B cell (primary cell): ENCODE results near the gene RALB. TPM values are rescaled to one million over a fixed set of nuclear protein-coding genes. Genes with fewer than 3 reads are reported as not detected.

Experiments
- ATAC-seq: fragments of 200-7000 bp; cut with Tn5 transposase; one replicate; pipeline ENCODE4 v1.10.0; 2021; ENCODE audit warnings: low read depth, mild to moderate bottlenecking, moderate number of reproducible peaks, moderate library complexity
- CTCF ChIA-PET: fragments of 350-600 bp; sonication (Branson Sonifier 250); formaldehyde crosslinking; loops from one replicate; lab custom pipeline; 2021; ENCODE audit warnings: antibody characterized with exemption, inconsistent platforms; lab: Charles Lee
- POLR2A ChIA-PET: fragments of 350-600 bp; sonication (Branson Sonifier 250); formaldehyde crosslinking; loops from one replicate; lab custom pipeline; 2021; ENCODE audit warnings: antibody characterized with exemption; lab: Charles Lee
- DNase-seq: peaks from one replicate; pipeline ENCODE4 v3.0.0; 2013
- H2AFZ ChIP-seq: 2 replicates; pipeline ENCODE4 v1.6.1; 2012; ENCODE audit warnings: mild to moderate bottlenecking, low read depth, low read length; ENCODE audit not compliant: insufficient read depth, poor library complexity, severe bottlenecking
- H3K27ac ChIP-seq, 2 donors: 1 replicate in 1 of 2; 2 replicates in 1 of 2; pipeline ENCODE4 v1.5.1; 2012 to 2013; ENCODE audit warnings: low read length in 2 of 2, mild to moderate bottlenecking in 2 of 2, moderate library complexity in 1 of 2
- H3K27me3 ChIP-seq, 4 experiments: fragments of 200-600 bp in 1 of 4; sonication (generic) in 1 of 4; replicated peaks in 1 of 4; 1 replicate in 2 of 4; 2 replicates in 2 of 4; pipeline versions ENCODE4 v1.6.1 to v1.7.0; 2013 to 2016; ENCODE audit warnings: low read length in 3 of 4, mild to moderate bottlenecking in 2 of 4, mixed read lengths in 1 of 4, moderate library complexity in 1 of 4; ENCODE audit not compliant: insufficient read depth in 4 of 4, control insufficient read depth in 3 of 4; ENCODE audit errors: control extremely low read depth in 1 of 4
- H3K36me3 ChIP-seq, 2 experiments: replicated peaks in 1 of 2; 1 replicate in 1 of 2; 2 replicates in 1 of 2; pipeline versions ENCODE4 v1.6.1 to v1.7.1; 2013; ENCODE audit warnings: low read length in 1 of 2; ENCODE audit not compliant: insufficient read depth in 2 of 2, control insufficient read depth in 1 of 2; ENCODE audit errors: control extremely low read depth in 1 of 2, extremely low read depth in 1 of 2
- H3K4me1 ChIP-seq, 2 donors: fragments of 200-600 bp in 1 of 2; sonication (generic) in 1 of 2; 1 replicate in 1 of 2; 2 replicates in 1 of 2; pipeline versions ENCODE4 v1.5.1 to v1.6.1; 2013 to 2017; ENCODE audit warnings: low read length in 2 of 2; ENCODE audit not compliant: control insufficient read depth in 2 of 2, insufficient read depth in 2 of 2
- H3K4me2 ChIP-seq: replicated peaks from 2 replicates; pipeline ENCODE3; 2012; ENCODE audit warnings: mild to moderate bottlenecking, low read depth, low read length; ENCODE audit not compliant: poor library complexity, severe bottlenecking
- H3K4me3 ChIP-seq, 5 experiments: fragments of 200-600 bp in 1 of 5; sonication (generic) in 1 of 5; 1 replicate in 3 of 5; 2 replicates in 2 of 5; pipeline versions ENCODE4 v1.5.1 to v1.7.0; 2011 to 2016; ENCODE audit warnings: low read length in 4 of 5, mild to moderate bottlenecking in 4 of 5, low read depth in 2 of 5, control low read depth in 1 of 5, moderate library complexity in 1 of 5; ENCODE audit not compliant: insufficient read depth in 1 of 5; ENCODE audit errors: control extremely low read depth in 1 of 5, extremely low read depth in 1 of 5
- H3K79me2 ChIP-seq: fragments of 200-600 bp; sonication (generic); one replicate; pipeline ENCODE4 v1.6.0; 2016; ENCODE audit warnings: low read length; ENCODE audit not compliant: control insufficient read depth, insufficient read depth
- H3K9ac ChIP-seq: fragments of 200-600 bp; sonication (generic); 2 replicates; pipeline ENCODE4 v1.6.1; 2017; ENCODE audit warnings: mild to moderate bottlenecking, low read length, moderate library complexity
- H3K9me3 ChIP-seq, 3 donors: one replicate each; pipeline versions ENCODE4 v1.6.1 to v1.7.1; 2013; ENCODE audit warnings: low read length in 2 of 3; ENCODE audit not compliant: control insufficient read depth in 2 of 3, insufficient read depth in 1 of 3; ENCODE audit errors: control extremely low read depth in 1 of 3
- H4K20me1 ChIP-seq: 2 replicates; pipeline ENCODE4 v1.6.0; 2012; ENCODE audit warnings: mild to moderate bottlenecking, low read length; ENCODE audit not compliant: insufficient read depth, control insufficient read depth, poor library complexity, severe bottlenecking
- H3K27ac Mint-ChIP-seq: one replicate; pipeline ENCODE4 v1.8.0; 2021; ENCODE audit warnings: mixed read lengths
- H3K27me3 Mint-ChIP-seq: one replicate; pipeline ENCODE4 v1.8.0; 2021; ENCODE audit warnings: mixed read lengths
- H3K4me1 Mint-ChIP-seq: one replicate; pipeline ENCODE4 v1.8.0; 2021; ENCODE audit warnings: mixed read lengths
- H3K4me3 Mint-ChIP-seq: one replicate; pipeline ENCODE4 v1.8.0; 2021; ENCODE audit warnings: mixed read lengths
- H3K9me3 Mint-ChIP-seq: one replicate; pipeline ENCODE4 v1.8.0; 2022; ENCODE audit warnings: mixed read lengths; ENCODE audit not compliant: insufficient read depth
- CTCF ChIP-seq: fragments of 200-600 bp; IDR thresholded peaks from one replicate; pipeline ENCODE4 v1.8.0; 2022; ENCODE audit warnings: antibody characterized with exemption, mild to moderate bottlenecking
- EZH2 ChIP-seq: IDR thresholded peaks from 2 replicates; pipeline ENCODE4 v1.6.1; 2012; ENCODE audit warnings: borderline replicate concordance, low read depth, mild to moderate bottlenecking, moderate library complexity, low read length; ENCODE audit not compliant: insufficient read depth, poor library complexity, severe bottlenecking
- WGBS: methylation state at CpG from one replicate; pipeline ENCODE4 v1.1.5; 2013; ENCODE audit warnings: missing lambda C conversion rate; ENCODE audit not compliant: insufficient coverage; 5-methylcytosine and 5-hydroxymethylcytosine counted together
- intact Hi-C: fragments of 100-400 bp; cut with micrococcal nuclease; formaldehyde crosslinking; loops from one replicate; pipeline ENCODE4 v1.10.0; 2022
- polyA plus RNA-seq: library from polyadenylated mRNA; depleted of rRNA; stranded (reverse); fragments of >200 nt; gene quantifications from 2 replicates; pipeline ENCODE4 v1.2.3, GENCODE V29; 2012
- total RNA-seq, 2 donors: library from RNA; stranded (reverse); fragments of 120-200 nt in 1 of 2; gene quantifications; 1 replicate in 1 of 2; 2 replicates in 1 of 2; pipeline versions ENCODE4 v1.2.3 to v1.2.4, GENCODE V29; 2013 to 2022

RALB gene
- total and polyA plus RNA-seq, 2 donors (not counting 1 experiment from before 2014, with no cell fraction given): 19.3 to 35.9 TPM

- WGBS: under 1% methylated on average over 59 of the region's 60 CpGs
- Mint-ChIP-seq H3K4me3 (peak overlapping the region; percentile 98), H3K27ac (peak overlapping the region; percentile 96), H3K27me3 (peaks cover 8% of the 10 kb centered on the region), H3K9me3 (no peaks in the 10 kb centered on the region), H3K4me1 (peaks cover 62% of the 10 kb centered on the region)
- Histone ChIP-seq H3K4me3 (peak overlapping the region; percentile 63 to 95 (median 92)), H3K4me2 (peak overlapping the region; percentile 82), H2AFZ (peak overlapping the region; percentile 93), H3K79me2 (peaks cover 66% of the 10 kb centered on the region), H3K27me3 (peaks cover 0 to 5% (median 1%) of the 10 kb centered on the region in 4 experiments), H3K9ac (peak overlapping the region; percentile 87), H3K36me3 (no peaks in the 10 kb centered on the region), H3K9me3 (peaks cover 0 to 3% (median 0%) of the 10 kb centered on the region in 3 donors), H3K4me1 (peaks cover 47 to 55% of the 10 kb centered on the region in 2 donors), H3K27ac (peak overlapping the region; percentile 36 to 73), H4K20me1 (peaks cover 14% of the 10 kb centered on the region)
- intact Hi-C loops: loop anchor here (1.0 to 5.0 kb wide), 5 partner anchors 12 to 886 kb away; partner anchors contain the start of genes C2orf76, DBI and EPB41L5
- ATAC-seq (peak; percentile 32), DNase-seq (no peak)
- CTCF ChIA-PET: interaction anchor here (0.9 to 4.3 kb wide), 7 partner anchors 13 to 78 kb away, joined by 3 to 29 read pairs (median 8); partner anchors contain the start of gene TMEM185B
- no peak for TF ChIP-seq EZH2
- TF ChIP-seq CTCF: peak; percentile 23
- POLR2A ChIA-PET: interaction anchor here (1.3 to 1.7 kb wide), 4 partner anchors 21 to 494 kb away, joined by 4 to 16 read pairs (median 11); partner anchors contain the start of genes PTPN4 and TMEM185B
Measured at GRCh38 chr2:120253021-120253882, 600 bp downstream of the RALB start.
